Germinal center (tissue), 1 donor: ENCODE data around the gene KCNG4.
A peak's percentile ranks its signal among the peaks of the same experiment; 100 is the strongest.

Experiments
- DNase-seq: peaks from one replicate; pipeline ENCODE4 v3.0.0; 2012; ENCODE audit warnings: mixed read lengths, low spot score

KCNG4 gene

GRCh38 chr16:84262939-84263338 lies 23.1 kb upstream of the KCNG4 start:
- no peak for DNase-seq

GRCh38 chr16:84262031-84262430 lies 22.2 kb upstream of the KCNG4 start:
- DNase-seq = no peak

GRCh38 chr16:84260766-84261554 lies 21.1 kb upstream of the KCNG4 start:
- no peak for DNase-seq

GRCh38 chr16:84259691-84260090 lies 19.9 kb upstream of the KCNG4 start:
- DNase-seq = no peak

- no peak for DNase-seq
Measured at GRCh38 chr16:84258266-84258665, 18.5 kb upstream of the KCNG4 start.

- no peak for DNase-seq
Measured at GRCh38 chr16:84255050-84255810, 15.4 kb upstream of the KCNG4 start.

- DNase-seq = peak; percentile 24
Measured at GRCh38 chr16:84254062-84254461, 14.2 kb upstream of the KCNG4 start.

GRCh38 chr16:84253173-84253572 lies 13.4 kb upstream of the KCNG4 start:
- no peak for DNase-seq

- DNase-seq = no peak
Measured at GRCh38 chr16:84252184-84252583, 12.4 kb upstream of the KCNG4 start.

GRCh38 chr16:84247844-84248243 lies 8.0 kb upstream of the KCNG4 start:
- no peak for DNase-seq

- no peak for DNase-seq
Measured at GRCh38 chr16:84247331-84247730, 7.5 kb upstream of the KCNG4 start.

GRCh38 chr16:84246679-84247077 lies 6.9 kb upstream of the KCNG4 start:
- no peak for DNase-seq

- no peak for DNase-seq
Measured at GRCh38 chr16:84245956-84246678, 6.3 kb upstream of the KCNG4 start.

GRCh38 chr16:84244728-84245127 lies 4.9 kb upstream of the KCNG4 start:
- no peak for DNase-seq

- DNase-seq = no peak
Measured at GRCh38 chr16:84243732-84244131, 3.9 kb upstream of the KCNG4 start.

GRCh38 chr16:84242839-84243238 lies 3.0 kb upstream of the KCNG4 start:
- DNase-seq = no peak

- DNase-seq = no peak
Measured at GRCh38 chr16:84241778-84242177, 2.0 kb upstream of the KCNG4 start.

GRCh38 chr16:84240455-84240854 lies 643 bp upstream of the KCNG4 start:
- no peak for DNase-seq

GRCh38 chr16:84239141-84239769 lies 557 bp downstream of the KCNG4 start:
- DNase-seq = no peak

- DNase-seq = no peak
Measured at GRCh38 chr16:84237994-84238750, 1.6 kb downstream of the KCNG4 start.

- DNase-seq = no peak
Measured at GRCh38 chr16:84236671-84237070, 3.1 kb downstream of the KCNG4 start.
